ENCODE results near the gene TTF1. TPM values are rescaled to one million over a fixed set of nuclear protein-coding genes. Genes with fewer than 3 reads are reported as not detected.

Gene TTF1, protein sequence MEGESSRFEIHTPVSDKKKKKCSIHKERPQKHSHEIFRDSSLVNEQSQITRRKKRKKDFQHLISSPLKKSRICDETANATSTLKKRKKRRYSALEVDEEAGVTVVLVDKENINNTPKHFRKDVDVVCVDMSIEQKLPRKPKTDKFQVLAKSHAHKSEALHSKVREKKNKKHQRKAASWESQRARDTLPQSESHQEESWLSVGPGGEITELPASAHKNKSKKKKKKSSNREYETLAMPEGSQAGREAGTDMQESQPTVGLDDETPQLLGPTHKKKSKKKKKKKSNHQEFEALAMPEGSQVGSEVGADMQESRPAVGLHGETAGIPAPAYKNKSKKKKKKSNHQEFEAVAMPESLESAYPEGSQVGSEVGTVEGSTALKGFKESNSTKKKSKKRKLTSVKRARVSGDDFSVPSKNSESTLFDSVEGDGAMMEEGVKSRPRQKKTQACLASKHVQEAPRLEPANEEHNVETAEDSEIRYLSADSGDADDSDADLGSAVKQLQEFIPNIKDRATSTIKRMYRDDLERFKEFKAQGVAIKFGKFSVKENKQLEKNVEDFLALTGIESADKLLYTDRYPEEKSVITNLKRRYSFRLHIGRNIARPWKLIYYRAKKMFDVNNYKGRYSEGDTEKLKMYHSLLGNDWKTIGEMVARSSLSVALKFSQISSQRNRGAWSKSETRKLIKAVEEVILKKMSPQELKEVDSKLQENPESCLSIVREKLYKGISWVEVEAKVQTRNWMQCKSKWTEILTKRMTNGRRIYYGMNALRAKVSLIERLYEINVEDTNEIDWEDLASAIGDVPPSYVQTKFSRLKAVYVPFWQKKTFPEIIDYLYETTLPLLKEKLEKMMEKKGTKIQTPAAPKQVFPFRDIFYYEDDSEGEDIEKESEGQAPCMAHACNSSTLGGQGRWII
- total RNA-seq (10 to 100 TPM; 11.9 to 14.3 TPM), polyA plus RNA-seq (10 to 100 TPM; 23.2 to 33.4 TPM)
- long read RNA-seq, donor 1, partial matches to known transcripts, result 5 of 11 reads
- long read RNA-seq, donor 1, other reads (novel, unspliced or antisense), result 3 of 11 reads
- long read RNA-seq, donor 2, partial matches to known transcripts, result 7 of 10 reads
- long read RNA-seq, donor 2, other reads (novel, unspliced or antisense), result 2 of 10 reads

DNA sequence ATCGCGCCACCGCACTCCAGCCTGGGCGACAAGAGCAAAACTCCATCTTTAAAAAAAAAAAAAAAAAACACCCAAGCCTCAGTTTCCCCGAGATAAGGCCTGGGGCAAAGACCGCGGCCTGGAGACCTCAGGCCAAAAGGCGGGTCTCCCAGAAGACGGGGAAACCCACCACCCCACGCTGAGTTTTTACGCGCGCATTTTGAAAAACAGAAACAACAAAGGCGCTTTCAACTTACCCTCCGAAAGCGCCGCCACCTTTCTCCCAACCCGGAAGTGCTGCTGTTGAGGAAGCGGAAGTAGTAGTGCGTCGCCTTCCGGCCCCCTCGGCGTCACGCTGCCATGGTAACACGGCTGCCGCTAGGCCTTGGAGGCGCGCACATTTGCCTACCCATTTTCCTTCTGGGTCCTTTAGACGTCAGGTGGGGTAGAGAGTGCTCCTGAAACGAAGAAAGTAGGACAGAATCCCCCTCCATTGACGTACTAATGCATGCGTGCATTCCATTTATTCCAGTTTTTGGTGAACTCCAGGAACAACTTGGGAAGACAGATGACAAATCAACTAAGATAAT lies at the start of gene TTF1:
TTF1 (minus strand) TSS at position 287 of the 569 bp plus-strand sequence. CDS start 4,019 bp downstream, outside the sequence.
- 0 to 1% methylated on average over 30 to 33 of the region's 33 CpGs for WGBS, 2 donors
- H3K4me3 ChIP-seq (ENCODE audit: low read length in 2 of 2), result peak within 1 kb of the TSS; percentile 69 to 85
- H3K27ac ChIP-seq (ENCODE audit: low read depth in 1 of 2, low read length in 2 of 2), result no peak within 1 kb of the TSS
- peak; percentile 93 for ATAC-seq (ENCODE audit: low FRiP score)
- DNase-seq, result peak; percentile 95 to 96
- no peaks in the 10 kb centered on the region for H3K27me3 ChIP-seq (ENCODE audit: control insufficient read depth in 1 of 2, insufficient read depth in 2 of 2, low read length in 1 of 2)
- H3K4me1 ChIP-seq (ENCODE audit: control insufficient read depth in 1 of 2, insufficient read depth in 2 of 2, low read length in 2 of 2), result no peaks in the 10 kb centered on the region
- no peaks in the 10 kb centered on the region for H3K36me3 ChIP-seq (ENCODE audit: control insufficient read depth in 1 of 2, insufficient read depth in 2 of 2, low read length in 1 of 2)
- intact Hi-C loops (cut with DNase I), result no loop called here
- H3K9me3 ChIP-seq (ENCODE audit: control insufficient read depth, low read length), result no peaks in the 10 kb centered on the region

DNA sequence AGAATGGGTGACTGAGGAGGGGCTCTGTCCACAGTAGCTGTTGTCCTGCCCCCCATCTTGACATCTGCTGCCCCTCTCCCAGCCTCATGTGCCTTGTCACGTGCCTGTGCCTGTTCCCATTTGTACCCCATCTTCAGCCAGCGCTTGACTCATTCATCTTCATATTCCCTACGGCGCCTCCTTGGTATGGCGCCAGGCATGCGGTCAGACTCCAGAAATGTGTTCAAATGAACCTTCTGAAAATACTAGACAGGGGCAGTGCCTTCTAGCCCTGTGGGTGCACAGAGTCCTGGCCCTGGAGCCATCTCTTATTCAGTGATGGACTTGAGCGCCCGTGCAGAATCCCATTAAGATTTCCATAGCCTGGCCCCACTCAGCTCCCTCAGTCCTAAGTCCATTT lies 49.6 kb upstream of the TTF1 start:
- WGBS, 2 donors, result 58 to 68% methylated on average over 8 of the region's 8 CpGs
- H3K9me3 ChIP-seq (ENCODE audit: control insufficient read depth, low read length), result no peaks in the 10 kb centered on the region
- peak in 1 of 2 donors; percentile 49 for DNase-seq
- no peak overlapping the region for H3K4me3 ChIP-seq (ENCODE audit: low read length in 2 of 2)
- no peaks in the 10 kb centered on the region for H3K4me1 ChIP-seq (ENCODE audit: control insufficient read depth in 1 of 2, insufficient read depth in 2 of 2, low read length in 2 of 2)
- intact Hi-C loops (cut with DNase I), result no loop called here
- H3K27me3 ChIP-seq (ENCODE audit: control insufficient read depth in 1 of 2, insufficient read depth in 2 of 2, low read length in 1 of 2), result no peaks in the 10 kb centered on the region
- ATAC-seq (ENCODE audit: low FRiP score), result no peak
- H3K27ac ChIP-seq (ENCODE audit: low read depth in 1 of 2, low read length in 2 of 2), result no peak overlapping the region
- no peaks in the 10 kb centered on the region for H3K36me3 ChIP-seq (ENCODE audit: control insufficient read depth in 1 of 2, insufficient read depth in 2 of 2, low read length in 1 of 2)

DNA sequence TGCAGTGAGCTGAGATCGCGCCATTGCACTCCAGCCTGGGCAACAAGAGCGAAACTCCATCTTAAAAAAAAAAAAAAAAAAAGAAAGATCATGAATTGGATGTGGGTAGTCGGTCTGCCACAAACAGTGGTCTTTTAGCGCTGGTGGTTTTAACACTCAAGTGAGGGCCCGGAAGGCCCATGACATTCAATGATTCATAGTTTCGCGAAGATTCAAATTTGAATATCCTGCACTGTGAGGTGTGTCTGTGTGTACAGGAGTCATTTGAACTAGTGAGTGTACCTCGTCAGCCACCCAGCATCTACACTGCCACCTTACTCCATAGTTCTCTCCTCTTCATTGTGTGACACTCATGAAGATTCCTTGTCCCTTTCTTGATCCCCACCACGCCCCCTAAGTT lies 44.6 kb upstream of the TTF1 start:
- no peak for ATAC-seq (ENCODE audit: low FRiP score)
- Histone ChIP-seq H3K9me3 (ENCODE audit: control insufficient read depth, low read length) (no peaks in the 10 kb centered on the region), H3K4me1 (ENCODE audit: control insufficient read depth in 1 of 2, insufficient read depth in 2 of 2, low read length in 2 of 2) (no peaks in the 10 kb centered on the region), H3K27me3 (ENCODE audit: control insufficient read depth in 1 of 2, insufficient read depth in 2 of 2, low read length in 1 of 2) (no peaks in the 10 kb centered on the region), H3K27ac (ENCODE audit: low read depth in 1 of 2, low read length in 2 of 2) (no peak overlapping the region), H3K36me3 (ENCODE audit: control insufficient read depth in 1 of 2, insufficient read depth in 2 of 2, low read length in 1 of 2) (no peaks in the 10 kb centered on the region), H3K4me3 (ENCODE audit: low read length in 2 of 2) (no peak overlapping the region)
- whole genome bisulfite sequencing, 2 donors, result 85 to 86% methylated on average over 8 to 10 of the region's 10 CpGs
- no peak for DNase-seq
- intact Hi-C loops (cut with DNase I), result no loop called here

DNA sequence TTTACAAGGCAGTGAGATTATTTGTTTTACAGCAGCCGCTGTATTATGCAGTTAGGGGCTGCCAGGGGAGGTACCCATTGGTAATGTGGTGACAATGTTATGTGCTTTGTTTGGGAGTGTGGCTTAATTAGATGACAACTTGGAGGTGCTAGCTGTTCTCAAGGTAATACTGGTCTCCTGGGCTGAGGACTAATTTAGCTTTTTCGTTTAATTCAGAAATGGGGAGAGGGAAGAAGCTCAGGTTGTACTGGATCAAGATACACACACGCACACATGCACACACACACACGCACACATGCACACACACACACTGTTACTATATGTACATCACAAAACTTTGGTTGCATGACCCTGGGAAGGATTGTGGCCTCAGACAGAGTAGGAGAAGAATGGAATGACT lies 41.3 kb upstream of the TTF1 start:
- intact Hi-C loops (cut with DNase I), result no loop called here
- no peak for ATAC-seq (ENCODE audit: low FRiP score)
- DNase-seq, result peak in 1 of 2 donors; percentile 9
- H3K27ac ChIP-seq (ENCODE audit: low read depth in 1 of 2, low read length in 2 of 2), result no peak overlapping the region
- 77 to 81% methylated on average over 4 of the region's 4 CpGs for WGBS, 2 donors
- H3K9me3 ChIP-seq (ENCODE audit: control insufficient read depth, low read length), result no peaks in the 10 kb centered on the region
- H3K27me3 ChIP-seq (ENCODE audit: control insufficient read depth in 1 of 2, insufficient read depth in 2 of 2, low read length in 1 of 2), result no peaks in the 10 kb centered on the region
- H3K4me1 ChIP-seq (ENCODE audit: control insufficient read depth in 1 of 2, insufficient read depth in 2 of 2, low read length in 2 of 2), result no peaks in the 10 kb centered on the region
- no peaks in the 10 kb centered on the region for H3K36me3 ChIP-seq (ENCODE audit: control insufficient read depth in 1 of 2, insufficient read depth in 2 of 2, low read length in 1 of 2)
- no peak overlapping the region for H3K4me3 ChIP-seq (ENCODE audit: low read length in 2 of 2)

DNA sequence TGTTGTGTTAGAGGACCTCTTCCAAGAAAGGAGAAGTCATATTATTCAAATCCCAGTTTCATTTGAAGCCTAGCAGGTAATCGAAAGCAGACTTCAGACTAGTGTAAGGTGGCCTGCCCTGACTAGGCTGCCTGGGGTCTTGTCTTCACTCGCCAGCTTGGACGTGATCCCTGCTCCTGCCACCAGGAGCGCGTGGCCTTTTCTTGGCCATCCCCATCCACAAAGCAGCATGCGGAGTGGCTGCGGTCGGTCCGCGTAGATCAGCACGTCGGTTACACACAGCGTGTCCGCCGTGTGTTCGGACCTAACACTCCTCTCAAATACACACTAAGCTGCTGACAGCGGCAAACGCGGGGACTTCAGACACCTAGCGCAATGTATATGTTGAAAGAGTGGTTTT lies 40.7 kb upstream of the TTF1 start:
- DNase-seq (peak in 1 of 2 donors; percentile 41), ATAC-seq (ENCODE audit: low FRiP score) (no peak)
- Histone ChIP-seq H3K36me3 (ENCODE audit: control insufficient read depth in 1 of 2, insufficient read depth in 2 of 2, low read length in 1 of 2) (no peaks in the 10 kb centered on the region), H3K4me3 (ENCODE audit: low read length in 2 of 2) (no peak overlapping the region), H3K9me3 (ENCODE audit: control insufficient read depth, low read length) (no peaks in the 10 kb centered on the region), H3K4me1 (ENCODE audit: control insufficient read depth in 1 of 2, insufficient read depth in 2 of 2, low read length in 2 of 2) (no peaks in the 10 kb centered on the region), H3K27ac (ENCODE audit: low read depth in 1 of 2, low read length in 2 of 2) (no peak overlapping the region), H3K27me3 (ENCODE audit: control insufficient read depth in 1 of 2, insufficient read depth in 2 of 2, low read length in 1 of 2) (no peaks in the 10 kb centered on the region)
- WGBS, 2 donors, result 43 to 47% methylated on average over 20 of the region's 20 CpGs
- intact Hi-C loops (cut with DNase I), result no loop called here

DNA sequence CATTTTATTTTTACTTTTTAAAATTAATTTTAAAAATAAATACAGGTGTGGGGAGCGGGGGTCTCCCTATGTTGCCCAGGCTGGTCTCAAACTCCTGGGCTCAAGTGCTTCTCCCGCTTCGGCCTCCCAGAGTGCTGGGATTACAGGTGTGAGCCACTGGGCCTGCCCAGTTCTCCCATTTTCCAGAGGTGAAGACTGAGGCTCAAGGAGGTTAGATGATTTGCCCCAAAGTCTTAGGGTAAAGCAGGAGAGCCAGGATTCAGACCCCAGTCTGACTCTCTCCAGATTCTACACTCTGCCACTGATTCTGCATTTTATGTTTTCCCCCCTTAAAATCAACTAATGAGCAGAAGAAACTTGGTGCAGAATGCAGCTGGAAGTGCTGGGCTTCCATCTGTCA lies 40.2 kb upstream of the TTF1 start:
- Histone ChIP-seq H3K9me3 (ENCODE audit: control insufficient read depth, low read length) (no peaks in the 10 kb centered on the region), H3K4me3 (ENCODE audit: low read length in 2 of 2) (no peak overlapping the region), H3K4me1 (ENCODE audit: control insufficient read depth in 1 of 2, insufficient read depth in 2 of 2, low read length in 2 of 2) (no peaks in the 10 kb centered on the region), H3K27ac (ENCODE audit: low read depth in 1 of 2, low read length in 2 of 2) (no peak overlapping the region), H3K36me3 (ENCODE audit: control insufficient read depth in 1 of 2, insufficient read depth in 2 of 2, low read length in 1 of 2) (no peaks in the 10 kb centered on the region), H3K27me3 (ENCODE audit: control insufficient read depth in 1 of 2, insufficient read depth in 2 of 2, low read length in 1 of 2) (no peaks in the 10 kb centered on the region)
- DNase-seq, result peak in 1 of 2 donors; percentile 28
- intact Hi-C loops (cut with DNase I), result no loop called here
- WGBS, 2 donors, result 95 to 96% methylated on average over 3 of the region's 3 CpGs
- ATAC-seq (ENCODE audit: low FRiP score), result no peak

DNA sequence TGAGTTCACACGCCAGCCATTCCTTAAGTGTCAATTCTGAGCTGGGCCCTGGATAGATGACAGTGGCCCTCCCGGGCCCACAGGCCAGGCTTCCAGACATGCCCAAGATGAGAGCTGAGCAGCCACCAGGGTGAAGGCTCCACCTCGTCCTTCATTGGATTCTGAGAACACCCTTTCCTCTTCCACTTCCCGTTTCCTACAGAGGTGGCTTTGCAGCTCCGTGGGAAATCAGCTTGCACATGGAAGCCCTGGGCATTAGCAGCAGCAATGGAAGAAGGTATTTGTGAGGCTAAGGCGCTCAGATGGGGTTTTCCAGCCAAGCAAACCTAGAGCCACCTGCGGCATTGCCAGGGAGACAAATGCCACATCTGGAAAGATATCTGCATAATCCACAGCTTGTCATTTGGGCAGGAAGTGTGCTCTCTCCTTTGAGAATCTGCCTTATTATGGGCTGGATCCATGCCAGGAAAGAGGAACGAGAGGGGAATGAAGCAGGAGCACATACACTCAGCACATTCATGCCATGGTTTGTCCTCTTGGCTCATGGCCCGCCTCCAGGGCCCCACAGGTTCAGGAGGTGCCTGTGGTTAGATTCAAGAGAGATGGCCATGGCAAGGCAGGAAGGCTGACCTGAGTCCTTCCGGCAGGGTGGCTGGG lies 37.4 kb upstream of the TTF1 start:
- H3K4me3 ChIP-seq (ENCODE audit: low read length in 2 of 2), result no peak overlapping the region
- no peak for ATAC-seq (ENCODE audit: low FRiP score)
- peak in 1 of 2 donors; percentile 21 for DNase-seq
- WGBS, 2 donors, result 54 to 57% methylated on average over 10 of the region's 10 CpGs
- no peaks in the 10 kb centered on the region for H3K36me3 ChIP-seq (ENCODE audit: control insufficient read depth in 1 of 2, insufficient read depth in 2 of 2, low read length in 1 of 2)
- no peaks in the 10 kb centered on the region for H3K27me3 ChIP-seq (ENCODE audit: control insufficient read depth in 1 of 2, insufficient read depth in 2 of 2, low read length in 1 of 2)
- no peaks in the 10 kb centered on the region for H3K9me3 ChIP-seq (ENCODE audit: control insufficient read depth, low read length)
- H3K27ac ChIP-seq (ENCODE audit: low read depth in 1 of 2, low read length in 2 of 2), result no peak overlapping the region
- intact Hi-C loops (cut with DNase I), result no loop called here
- no peaks in the 10 kb centered on the region for H3K4me1 ChIP-seq (ENCODE audit: control insufficient read depth in 1 of 2, insufficient read depth in 2 of 2, low read length in 2 of 2)

DNA sequence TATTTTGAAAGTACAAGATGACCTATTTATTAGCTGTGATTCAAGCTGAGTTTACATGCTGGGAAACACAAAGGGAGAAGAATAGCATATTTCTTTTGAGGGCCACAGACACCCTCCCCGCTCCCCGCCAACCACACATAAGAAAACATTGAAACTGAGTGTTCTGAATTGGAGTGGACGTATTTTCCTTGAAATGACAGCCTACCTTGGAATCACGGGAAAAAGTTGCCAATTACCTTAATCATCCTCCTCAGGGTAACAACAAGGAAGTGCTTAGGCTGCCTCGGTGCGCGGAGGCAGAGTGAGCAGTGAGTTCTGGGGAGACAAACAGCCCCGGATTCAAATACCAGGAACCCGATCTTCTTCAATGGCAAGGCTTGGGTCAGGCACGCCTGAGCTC lies 34.8 kb upstream of the TTF1 start:
- no peak for ATAC-seq (ENCODE audit: low FRiP score)
- Histone ChIP-seq H3K4me1 (ENCODE audit: control insufficient read depth in 1 of 2, insufficient read depth in 2 of 2, low read length in 2 of 2) (no peaks in the 10 kb centered on the region), H3K9me3 (ENCODE audit: control insufficient read depth, low read length) (no peaks in the 10 kb centered on the region), H3K36me3 (ENCODE audit: control insufficient read depth in 1 of 2, insufficient read depth in 2 of 2, low read length in 1 of 2) (no peaks in the 10 kb centered on the region), H3K27ac (ENCODE audit: low read depth in 1 of 2, low read length in 2 of 2) (no peak overlapping the region), H3K4me3 (ENCODE audit: low read length in 2 of 2) (no peak overlapping the region), H3K27me3 (ENCODE audit: control insufficient read depth in 1 of 2, insufficient read depth in 2 of 2, low read length in 1 of 2) (no peaks in the 10 kb centered on the region)
- intact Hi-C loops (cut with DNase I), result no loop called here
- 18 to 27% methylated on average over 10 of the region's 10 CpGs for WGBS, 2 donors
- DNase-seq, result peak in 1 of 2 donors; percentile 43

Measured in aorta (tissue), 5 donors.